GM18505 (cell line): Measurements from ENCODE around the gene PCDHB5.
"Not testable (repeated sequence)": the region's sequence is repeated elsewhere in the genome, so short reads cannot be mapped to it uniquely, and the experiment has no call there.

Experiments
- ATAC-seq: cut with Tn5 transposase; IDR thresholded peaks from one replicate; pipeline ENCODE4 v1.9.1; 2021; ENCODE audit not compliant: unreplicated experiment
- POLR2A ChIP-seq: IDR thresholded peaks from 4 replicates; pipeline ENCODE4 v1.6.1; 2011; ENCODE audit warnings: borderline replicate concordance; ENCODE audit not compliant: insufficient read depth, insufficient read length; ENCODE audit errors: extremely low read depth

PCDHB5 gene

DNA sequence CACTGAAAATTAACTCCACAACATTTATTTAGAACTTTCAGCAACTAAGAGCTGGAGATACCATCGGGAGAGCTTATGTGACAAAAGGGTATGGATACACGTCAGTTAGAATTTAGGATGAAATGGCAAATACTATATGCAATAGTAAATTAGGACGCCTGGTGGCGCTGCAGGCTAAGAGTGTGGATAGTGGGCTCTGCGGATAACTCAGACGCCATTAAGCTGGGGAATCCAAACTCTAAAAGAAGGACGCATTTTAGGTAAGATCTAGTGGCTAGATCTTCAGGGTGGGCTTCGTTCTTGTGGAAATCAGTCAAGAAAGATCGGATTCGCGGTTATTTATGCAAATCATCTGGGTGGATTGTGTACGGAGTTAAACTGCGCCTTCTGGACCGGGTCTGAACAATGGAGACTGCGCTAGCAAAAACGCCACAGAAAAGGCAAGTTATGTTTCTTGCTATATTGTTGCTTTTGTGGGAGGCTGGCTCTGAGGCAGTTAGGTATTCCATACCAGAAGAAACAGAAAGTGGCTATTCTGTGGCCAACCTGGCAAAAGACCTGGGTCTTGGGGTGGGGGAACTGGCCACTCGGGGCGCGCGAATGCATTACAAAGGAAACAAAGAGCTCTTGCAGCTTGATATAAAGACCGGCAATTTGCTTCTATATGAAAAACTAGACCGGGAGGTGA is at the start of gene PCDHB5:
Gene PCDHB5 (plus strand): TSS at position 177 of the 688 bp plus-strand sequence. CDS start 229 bp downstream, at position 406.
- no peak for TF ChIP-seq POLR2A
- ATAC-seq, result no peak

DNA sequence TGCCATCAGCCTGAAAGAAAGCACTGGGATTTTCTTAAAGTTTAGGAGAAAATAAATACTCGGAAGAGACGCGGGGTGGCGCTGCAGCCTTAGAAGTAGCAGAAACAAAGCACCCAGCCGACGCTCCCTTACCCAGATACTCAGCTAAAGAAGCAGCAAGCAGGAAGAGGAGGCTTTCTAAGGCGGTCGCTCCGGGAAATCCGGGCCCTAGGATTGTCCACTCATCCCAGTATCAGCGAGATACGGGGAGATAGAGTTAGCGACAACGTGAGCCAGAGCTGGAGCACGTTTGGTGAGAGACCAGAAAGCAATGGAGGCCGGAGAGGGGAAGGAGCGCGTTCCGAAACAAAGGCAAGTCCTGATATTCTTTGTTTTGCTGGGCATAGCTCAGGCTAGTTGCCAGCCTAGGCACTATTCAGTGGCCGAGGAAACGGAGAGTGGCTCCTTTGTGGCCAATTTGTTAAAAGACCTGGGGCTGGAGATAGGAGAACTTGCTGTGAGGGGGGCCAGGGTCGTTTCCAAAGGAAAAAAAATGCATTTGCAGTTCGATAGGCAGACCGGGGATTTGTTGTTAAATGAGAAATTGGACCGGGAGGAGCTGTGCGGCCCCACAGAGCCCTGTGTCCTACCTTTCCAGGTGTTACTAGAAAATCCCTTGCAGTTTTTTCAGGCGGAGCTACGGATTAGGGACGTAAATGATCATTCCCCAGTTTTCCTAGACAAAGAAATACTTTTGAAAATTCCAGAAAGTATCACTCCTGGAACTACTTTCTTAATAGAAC is 40.3 kb upstream of the PCDHB5 start, which contains the start of gene PCDHB2:
Gene PCDHB2 (plus strand): TSS at position 135 of the 782 bp plus-strand sequence. CDS start 176 bp downstream, at position 311.
- ATAC-seq, result no peak
- TF ChIP-seq POLR2A, result no peak

GRCh38 chr5:141095263-141095641 is 39.8 kb upstream of the PCDHB5 start:
- ATAC-seq, result no peak
- no peak for TF ChIP-seq POLR2A

- not testable (repeated sequence) for ATAC-seq
Measured at GRCh38 chr5:141096181-141096580, 38.8 kb upstream of the PCDHB5 start.

DNA sequence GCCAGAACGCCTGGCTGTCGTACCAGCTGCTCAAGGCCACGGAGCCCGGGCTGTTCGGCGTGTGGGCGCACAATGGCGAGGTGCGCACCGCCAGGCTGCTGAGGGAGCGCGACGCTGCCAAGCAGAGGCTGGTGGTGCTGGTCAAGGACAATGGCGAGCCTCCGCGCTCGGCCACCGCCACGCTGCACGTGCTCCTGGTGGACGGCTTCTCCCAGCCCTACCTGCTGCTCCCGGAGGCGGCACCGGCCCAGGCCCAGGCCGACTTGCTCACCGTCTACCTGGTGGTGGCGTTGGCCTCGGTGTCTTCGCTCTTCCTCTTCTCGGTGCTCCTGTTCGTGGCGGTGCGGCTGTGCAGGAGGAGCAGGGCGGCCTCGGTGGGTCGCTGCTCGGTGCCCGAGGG is 38.4 kb upstream of the PCDHB5 start:
- not testable (repeated sequence) for ATAC-seq

GRCh38 chr5:141100243-141100805 is 34.7 kb upstream of the PCDHB5 start, which contains the start of gene PCDHB3:
Gene PCDHB3 (plus strand): TSS chr5:141100473. CDS start chr5:141100650, 177 bp downstream.
- no peak for ATAC-seq

GRCh38 chr5:141101059-141101458 is 33.9 kb upstream of the PCDHB5 start:
- ATAC-seq, result no peak
- no peak for TF ChIP-seq POLR2A

More at GRCh38 chr5:141100243-141100805, 34.7 kb upstream of the PCDHB5 start, which contains the start of gene PCDHB3:
- TF ChIP-seq POLR2A, result no peak

GRCh38 chr5:141102070-141102469 is 32.9 kb upstream of the PCDHB5 start:
- ATAC-seq, result not testable (repeated sequence)

- ATAC-seq, result not testable (repeated sequence)
Measured at GRCh38 chr5:141102471-141102870, 32.5 kb upstream of the PCDHB5 start.

GRCh38 chr5:141105350-141105749 is 29.7 kb upstream of the PCDHB5 start:
- TF ChIP-seq POLR2A, result no peak
- ATAC-seq, result no peak

DNA sequence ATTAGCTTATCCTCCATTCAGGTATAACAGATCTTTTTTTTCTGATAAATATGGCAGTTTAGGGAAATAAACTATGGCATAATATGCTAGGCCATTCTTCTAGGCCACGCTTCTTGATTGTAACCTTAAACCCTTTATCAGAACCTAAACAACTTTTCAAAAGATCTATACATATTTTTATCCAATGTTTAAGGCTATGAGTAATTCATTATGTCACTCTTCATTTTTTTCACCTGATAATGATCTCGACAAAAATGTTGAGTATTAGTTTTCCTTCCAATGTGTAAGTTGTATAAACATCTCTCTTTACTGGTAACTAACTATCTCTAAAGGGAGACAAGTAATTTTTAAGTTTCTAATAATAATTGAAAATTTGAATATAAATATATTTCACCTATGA is 15.8 kb upstream of the PCDHB5 start:
- no peak for TF ChIP-seq POLR2A
- ATAC-seq, result no peak

DNA sequence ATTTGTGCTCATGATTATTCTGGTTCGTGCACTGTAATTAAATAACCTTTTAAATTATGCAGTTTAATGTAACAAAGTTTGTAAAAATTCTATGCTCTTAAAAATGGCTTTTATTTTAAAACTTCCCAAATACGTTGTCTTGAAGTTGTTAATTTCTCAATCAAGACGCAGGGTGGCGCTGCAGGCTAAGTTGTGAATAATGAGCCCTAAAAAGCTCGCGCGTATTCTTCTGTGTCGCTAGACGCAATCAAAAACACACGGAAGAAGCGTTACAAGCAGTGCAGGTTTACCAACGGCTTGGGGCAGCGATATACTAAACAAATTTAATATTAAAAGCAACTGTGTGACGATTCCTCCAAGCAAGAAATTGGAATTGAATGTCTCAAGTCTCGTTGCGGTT is 13.4 kb upstream of the PCDHB5 start, which contains the start of gene PCDHB4:
Gene PCDHB4 (plus strand): TSS at position 256 of the 400 bp plus-strand sequence. CDS start 181 bp downstream, outside the sequence.
- ATAC-seq, result no peak

DNA sequence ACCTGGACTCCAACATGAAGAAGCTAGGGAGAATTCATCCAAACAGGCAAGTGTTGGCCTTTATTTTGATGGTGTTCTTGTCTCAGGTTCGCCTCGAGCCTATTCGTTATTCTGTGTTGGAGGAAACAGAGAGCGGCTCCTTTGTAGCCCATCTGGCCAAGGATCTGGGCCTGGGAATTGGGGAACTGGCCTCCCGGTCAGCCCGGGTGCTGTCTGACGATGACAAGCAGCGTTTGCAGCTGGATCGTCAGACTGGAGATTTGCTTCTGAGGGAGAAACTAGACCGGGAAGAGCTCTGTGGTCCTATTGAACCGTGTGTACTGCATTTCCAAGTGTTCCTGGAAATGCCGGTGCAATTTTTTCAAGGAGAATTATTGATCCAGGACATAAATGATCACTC is 13.0 kb upstream of the PCDHB5 start:
- ATAC-seq, result no peak
- TF ChIP-seq POLR2A, result no peak

More for the DNA sequence above, 13.4 kb upstream of the PCDHB5 start, which contains the start of gene PCDHB4:
- no peak for TF ChIP-seq POLR2A

- ATAC-seq, result not testable (repeated sequence)
Measured at GRCh38 chr5:141123396-141124135, 11.4 kb upstream of the PCDHB5 start.
